Mucosa of gallbladder (tissue), 1 donor: ENCODE results near the gene ZP1. TPM values are rescaled to one million over a fixed set of nuclear protein-coding genes. Genes with fewer than 3 reads are reported as not detected.
"Not testable (repeated sequence)": the region's sequence is repeated elsewhere in the genome, so short reads cannot be mapped to it uniquely, and the experiment has no call there.

Source experiments
- DNase-seq: peaks from one replicate; pipeline ENCODE4 v3.0.0-alpha.2; 2020; ENCODE audit warnings: low spot score
- total RNA-seq: library from RNA; stranded (reverse); gene quantifications from one replicate; pipeline ENCODE4 v1.2.1, GENCODE V29; 2021
- donor health status: DM: no; HTN: no; CAD: no.

Gene ZP1
- total RNA-seq, 1 donor from 2014 or later = 0.17 TPM

DNA sequence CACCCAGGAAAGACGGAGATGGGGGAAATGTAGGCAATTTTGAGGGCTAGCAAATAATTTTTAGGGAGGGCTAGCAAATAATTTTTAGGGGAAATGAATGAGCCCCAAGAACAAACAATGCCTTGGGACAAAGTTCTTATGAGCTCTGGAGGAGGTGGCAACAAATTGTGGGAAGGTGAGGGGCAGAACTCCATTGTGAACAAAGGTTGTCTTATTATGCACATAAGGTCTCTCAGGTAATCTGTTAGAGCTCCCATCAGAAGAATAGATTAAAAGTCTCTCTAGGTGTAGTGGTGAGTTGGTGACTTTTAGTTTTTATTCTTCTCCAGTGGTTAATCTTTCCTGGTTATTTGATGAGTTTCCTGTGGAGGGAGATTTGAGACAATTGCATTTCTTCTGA lies 41.5 kb downstream of the ZP1 start:
- no peak for DNase-seq

DNA sequence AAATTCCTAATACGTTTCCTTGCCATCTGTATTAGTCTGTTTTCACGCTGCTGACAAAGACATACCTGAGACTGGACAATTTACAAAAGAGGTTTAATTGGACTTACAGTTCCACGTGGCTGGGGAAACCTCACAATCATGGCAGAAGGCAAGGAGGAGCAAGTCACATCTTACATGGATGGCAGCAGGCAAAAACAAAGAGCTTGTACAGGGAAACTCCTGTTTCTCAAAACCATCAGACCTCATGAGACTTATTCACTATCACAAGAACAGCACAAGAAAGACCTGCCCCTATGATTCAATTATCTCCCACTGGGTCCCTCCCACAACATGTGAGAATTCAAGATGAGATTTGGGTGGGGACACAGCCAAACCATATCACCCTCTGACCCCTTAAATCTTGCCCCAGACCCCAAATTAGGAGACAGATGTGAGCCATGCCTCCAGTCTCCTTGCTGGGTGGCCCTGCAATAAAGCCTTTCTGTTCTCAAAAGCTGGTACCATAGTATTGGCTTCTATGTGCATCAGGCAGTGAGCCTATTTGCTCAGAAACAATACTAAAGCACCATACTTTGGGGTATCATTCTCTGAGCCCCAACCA lies 42.4 kb downstream of the ZP1 start:
- not testable (repeated sequence) for DNase-seq

- peak; percentile 30 for DNase-seq
Observed at GRCh38 chr11:60910281-60910687, 42.9 kb downstream of the ZP1 start.

- DNase-seq = no peak
Observed at GRCh38 chr11:60910711-60911380, 43.5 kb downstream of the ZP1 start.

GRCh38 chr11:60912223-60912850 lies 45.0 kb downstream of the ZP1 start:
- DNase-seq = no peak

- DNase-seq = no peak
Observed at GRCh38 chr11:60912851-60913528, 45.6 kb downstream of the ZP1 start.

DNA sequence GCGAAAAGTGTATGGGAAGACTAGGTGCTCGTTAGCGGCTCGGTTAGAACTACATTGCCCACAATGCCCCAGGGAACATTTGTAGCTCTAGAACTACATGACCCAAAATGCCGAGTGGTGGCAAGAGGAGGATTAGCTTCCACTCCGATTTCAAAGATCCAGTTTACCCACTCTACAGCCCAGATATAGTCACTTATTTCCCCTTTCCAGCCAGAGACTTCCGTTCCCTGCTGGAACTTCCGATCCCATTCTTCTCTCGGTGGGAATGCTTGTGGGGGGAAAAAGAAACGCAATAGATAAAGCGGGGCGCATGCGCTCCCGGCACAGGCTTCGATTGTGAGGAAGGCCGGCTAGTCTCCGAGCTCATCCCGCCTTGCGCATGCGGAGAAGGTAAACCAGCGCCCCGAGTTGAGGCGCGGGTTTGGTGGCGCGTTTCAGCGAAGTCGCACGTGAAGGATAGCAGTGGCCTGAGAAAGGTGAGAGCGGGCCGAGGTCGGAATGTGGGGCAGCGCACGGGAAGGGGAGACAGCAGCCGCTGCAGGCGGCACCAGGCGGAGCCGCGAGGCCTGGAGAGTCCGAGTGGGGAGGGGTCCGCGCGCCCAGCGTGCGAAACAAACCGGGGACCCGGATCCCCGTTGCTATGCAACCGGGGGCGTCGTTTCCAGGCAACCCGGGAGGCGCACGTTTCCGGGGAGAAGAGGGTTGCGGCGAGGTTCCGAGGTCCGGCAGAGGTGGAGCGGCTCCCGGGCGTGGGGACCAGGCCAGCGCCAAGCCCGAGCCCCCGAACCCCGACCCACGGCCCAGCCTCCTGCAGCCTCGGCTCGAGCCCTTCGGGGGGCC lies 46.7 kb downstream of the ZP1 start, which contains the start of gene TMEM109:
TMEM109 (plus strand) TSS at position 366 of the 840 bp plus-strand sequence. CDS start 5,536 bp downstream, outside the sequence.
- DNase-seq = peak; percentile 89

- DNase-seq = no peak
Observed at GRCh38 chr11:60914633-60915247, 47.4 kb downstream of the ZP1 start.

DNA sequence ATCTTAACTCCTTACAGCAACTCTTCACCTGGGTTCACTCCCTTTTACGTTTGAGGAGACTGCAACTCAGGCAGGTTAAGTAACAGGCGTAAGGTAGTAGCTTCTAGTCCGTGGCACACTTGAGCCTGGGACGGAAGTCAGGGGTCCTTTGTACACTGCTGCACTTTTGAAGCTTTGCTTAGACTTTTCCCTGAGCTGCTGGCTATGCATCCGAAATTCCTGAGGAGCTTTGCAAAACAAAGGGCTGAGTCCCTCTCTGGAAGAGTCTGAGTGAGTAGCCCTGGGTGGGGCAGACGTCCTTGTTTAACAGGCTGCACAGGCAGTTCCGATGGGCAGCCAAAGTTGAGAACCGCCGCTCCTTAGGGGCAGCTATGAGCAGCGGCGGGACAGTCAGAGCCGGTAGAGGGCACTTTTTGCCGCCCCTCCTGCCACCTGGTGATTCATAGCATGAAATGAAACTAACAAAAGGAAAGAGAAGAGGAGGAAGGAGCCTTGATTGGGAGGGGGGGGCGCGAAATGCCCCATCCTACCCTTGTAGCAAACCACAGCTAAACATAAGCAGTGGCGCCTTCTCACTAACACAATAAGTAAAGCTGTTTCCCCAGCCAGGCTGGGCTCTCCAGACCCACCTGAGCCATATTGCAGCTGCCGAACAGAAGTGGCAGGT lies 48.0 kb downstream of the ZP1 start:
- DNase-seq = peak; percentile 54

GRCh38 chr11:60916669-60917206 lies 49.4 kb downstream of the ZP1 start:
- no peak for DNase-seq

DNA sequence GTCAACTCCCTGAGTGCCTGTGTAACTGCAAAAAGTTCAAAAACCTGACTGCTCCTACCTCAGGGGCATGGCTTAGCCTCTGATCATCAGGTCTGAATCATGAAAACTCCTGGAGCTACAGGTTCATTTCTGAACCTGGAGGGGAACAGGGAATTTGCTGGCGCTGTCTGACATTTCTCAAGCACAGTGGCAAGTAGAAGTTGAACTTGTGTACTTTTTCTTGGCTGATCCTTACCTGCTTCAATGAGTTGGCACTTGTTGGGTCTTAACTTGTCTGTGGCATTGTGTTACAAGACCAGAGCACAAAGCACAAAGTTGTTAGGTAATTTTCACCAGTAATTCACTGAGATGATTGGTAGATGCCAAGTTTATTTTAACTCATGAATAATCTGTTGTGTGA lies 49.9 kb downstream of the ZP1 start:
- DNase-seq = no peak

DNA sequence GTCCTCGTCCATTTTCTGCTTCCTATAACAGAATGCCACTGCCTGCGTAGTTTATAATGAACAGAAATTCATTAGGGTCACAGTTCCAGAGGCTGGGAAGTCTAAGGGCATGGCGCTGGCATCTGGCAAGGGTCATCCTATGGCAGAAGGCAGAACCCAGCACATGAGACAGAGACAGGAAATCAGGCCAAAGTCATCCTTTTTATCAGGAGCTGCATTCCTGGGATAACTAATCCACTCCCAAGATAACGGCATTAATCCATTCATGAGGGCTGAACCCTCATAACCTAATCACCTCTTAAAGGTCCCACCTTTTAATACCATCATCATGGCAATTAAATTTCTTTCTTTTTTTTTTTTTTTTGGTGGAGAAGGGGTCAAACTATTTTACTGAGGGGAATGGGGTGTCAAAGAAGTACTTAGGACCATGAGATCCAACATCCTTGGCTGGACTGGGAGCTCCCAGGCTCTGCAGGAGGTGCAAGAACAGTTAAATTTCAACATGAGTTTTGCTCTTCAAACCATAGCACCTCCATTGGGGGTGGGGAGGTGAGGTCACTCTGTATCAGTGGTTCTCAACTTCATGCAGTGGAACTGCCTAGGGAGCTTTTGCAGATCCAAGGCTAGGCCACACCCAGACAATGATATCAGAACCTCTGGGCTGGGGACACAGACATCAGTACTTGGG lies 51.1 kb downstream of the ZP1 start:
- DNase-seq = no peak

- no peak for DNase-seq
Observed at GRCh38 chr11:60918939-60919265, 51.6 kb downstream of the ZP1 start.

- no peak for DNase-seq
Observed at GRCh38 chr11:60919320-60919719, 52.0 kb downstream of the ZP1 start.

GRCh38 chr11:60919956-60920355 lies 52.6 kb downstream of the ZP1 start:
- DNase-seq = no peak

GRCh38 chr11:60921259-60921658 lies 53.9 kb downstream of the ZP1 start:
- no peak for DNase-seq

DNA sequence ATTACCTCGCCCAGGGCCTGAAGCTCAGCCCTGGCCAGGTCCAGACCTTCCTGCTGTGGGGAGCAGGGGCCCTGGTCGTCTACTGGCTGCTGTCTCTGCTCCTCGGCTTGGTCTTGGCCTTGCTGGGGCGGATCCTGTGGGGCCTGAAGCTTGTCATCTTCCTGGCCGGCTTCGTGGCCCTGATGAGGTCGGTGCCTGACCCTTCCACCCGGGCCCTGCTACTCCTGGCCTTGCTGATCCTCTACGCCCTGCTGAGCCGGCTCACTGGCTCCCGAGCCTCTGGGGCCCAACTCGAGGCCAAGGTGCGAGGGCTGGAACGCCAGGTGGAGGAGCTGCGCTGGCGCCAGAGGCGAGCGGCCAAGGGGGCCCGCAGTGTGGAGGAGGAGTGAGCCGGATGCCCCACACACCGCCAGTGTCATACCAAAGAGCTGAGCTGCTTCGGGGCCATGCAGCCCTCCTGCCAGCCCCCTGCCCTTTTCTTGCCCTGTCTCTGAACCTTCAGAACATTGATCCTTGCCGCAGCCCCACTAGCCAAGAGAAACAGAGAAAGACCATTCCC lies 54.5 kb downstream of the ZP1 start:
- no peak for DNase-seq

DNA sequence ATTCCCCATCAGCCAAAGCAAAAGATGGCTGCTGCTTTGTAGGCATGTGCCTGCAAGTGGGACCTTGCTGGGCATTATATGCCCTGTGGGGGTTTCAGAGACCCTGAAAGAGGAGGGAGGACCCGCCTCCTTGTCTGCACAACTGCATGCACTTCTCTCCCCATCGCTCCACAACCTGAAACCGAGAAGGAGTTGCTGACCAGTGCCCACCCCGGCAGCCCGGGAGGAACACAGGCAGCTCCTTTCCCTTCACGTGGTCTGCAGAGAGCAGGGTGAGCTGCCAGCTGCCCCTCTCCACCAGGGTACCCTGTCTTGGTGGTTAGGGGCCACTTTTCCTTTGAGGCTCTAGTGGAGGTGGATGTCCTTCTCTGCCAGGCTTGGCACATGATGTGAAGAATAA lies 55.6 kb downstream of the ZP1 start:
- DNase-seq = no peak

- DNase-seq = no peak
Observed at GRCh38 chr11:60923326-60923725, 56.0 kb downstream of the ZP1 start.

DNA sequence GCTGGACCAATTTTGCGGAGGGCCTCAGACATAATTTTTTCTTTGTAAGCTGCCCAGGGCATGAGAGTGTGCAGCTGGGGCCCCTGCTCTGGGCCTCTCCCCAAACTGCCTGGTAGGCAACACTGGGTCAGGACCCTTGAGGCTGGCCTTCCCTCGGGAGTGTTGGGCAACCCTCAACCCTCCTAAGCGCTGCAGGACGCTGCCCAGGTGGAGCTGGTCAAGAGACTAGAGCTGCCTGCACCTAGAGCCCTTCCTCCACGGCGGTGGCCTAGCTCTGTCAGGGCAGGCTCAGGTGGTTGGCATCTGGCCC lies 56.4 kb downstream of the ZP1 start:
- no peak for DNase-seq
